Psoas muscle (tissue), 8 donors: Measurements from ENCODE around the gene UQCR10. TPM values are rescaled to one million over a fixed set of nuclear protein-coding genes. Genes with fewer than 3 reads are reported as not detected.
A peak's percentile ranks its signal among the peaks of the same experiment; 100 is the strongest.

Experiments used
- ATAC-seq, 4 donors: fragments of 200-7000 bp; cut with Tn5 transposase; one replicate each; pipeline ENCODE4 v1.9.1; 2020; ENCODE audit warnings: moderate library complexity in 3 of 4, mild to moderate bottlenecking in 2 of 4
- DNase-seq, 2 donors: peaks; one replicate each; pipeline ENCODE4 v3.0.0-alpha.2; 2020
- H3K27ac ChIP-seq: fragments of 200-600 bp; one replicate; pipeline ENCODE4 v1.8.0; 2022
- H3K27me3 ChIP-seq, 3 donors: fragments of 200-600 bp in 1 of 3; one replicate each; pipeline versions ENCODE4 v1.6.1 to v1.8.0; 2013 to 2022; ENCODE audit warnings: low read length in 2 of 3, mild to moderate bottlenecking in 2 of 3, moderate library complexity in 1 of 3; ENCODE audit not compliant: insufficient read depth in 3 of 3
- H3K36me3 ChIP-seq, 2 donors: fragments of 200-600 bp in 1 of 2; one replicate each; pipeline versions ENCODE4 v1.6.1 to v1.8.0; 2013 to 2022; ENCODE audit warnings: low read depth in 1 of 2, mild to moderate bottlenecking in 1 of 2, moderate library complexity in 1 of 2; ENCODE audit not compliant: insufficient read depth in 1 of 2
- H3K4me1 ChIP-seq: fragments of 200-600 bp; one replicate; pipeline ENCODE4 v1.8.0; 2022
- H3K4me3 ChIP-seq: fragments of 200-600 bp; one replicate; pipeline ENCODE4 v1.8.0; 2022; ENCODE audit warnings: mild to moderate bottlenecking
- H3K9me3 ChIP-seq: fragments of 200-600 bp; one replicate; pipeline ENCODE4 v1.8.0; 2022
- CTCF ChIP-seq: fragments of 200-600 bp; IDR thresholded peaks from one replicate; pipeline ENCODE4 v1.8.0; 2022; ENCODE audit warnings: antibody characterized with exemption
- WGBS, 3 donors: extraction: QIAGEN DNeasy Blood & Tissue Kit; methylation state at CpG; one replicate each; pipeline versions ENCODE4 v1.1.6 to v1.1.7; 2013; 5-methylcytosine and 5-hydroxymethylcytosine counted together
- intact Hi-C, 2 donors: fragments of 100-400 bp; cut with DNase I; formaldehyde crosslinking; loops; one replicate each; pipeline versions ENCODE4 v1.11.0 to v1.14.2; 2022
- polyA plus RNA-seq, 3 donors: library from polyadenylated mRNA; stranded (reverse); fragments of 200-250 nt; gene quantifications; one replicate each; pipeline ENCODE4 v1.2.3, GENCODE V29; 2013
- total RNA-seq, 4 donors: library from RNA; stranded (reverse); fragmentation: NEBNext Ultra II Directional in 2 of 4; extraction: Animal tissue kit (Norgen Biotek cat#: 25700) in 2 of 4; gene quantifications; one replicate each; pipeline versions ENCODE4 v1.2.1 to v1.2.4, GENCODE V29; 2021 to 2023
- donor health status: healthy with polysubstance abuse.
- donor health status: DM: no; HTN: no; CAD: no; lungs with moderate emphysema.
- donor health status: Bipolar disorder and iron deficiency.
- donor health status: healthy.
- donor health status: DM: yes; HTN: yes; CAD: no.
- donor health status: DM: no; HTN: no; CAD: no.
- donor health status: DM: no; HTN: no; CAD: no.
- donor health status: DM: yes; HTN: yes; CAD: no.

The UQCR10 gene
- total and polyA plus RNA-seq, 7 donors: 247 to 533 (median 411) TPM

GRCh38 chr22:29757096-29757495 lies 10.1 kb upstream of the UQCR10 start:
- ATAC-seq: no peak
- 79 to 95% (median 81%) methylated on average over 3 of the region's 3 CpGs for WGBS, 3 donors
- no peak for TF ChIP-seq CTCF
- no peak for DNase-seq
- intact Hi-C loops: no loop called here
- no peak overlapping the region for H3K27ac ChIP-seq
- H3K27me3 ChIP-seq: no peaks in the 10 kb centered on the region
- H3K36me3 ChIP-seq: no peaks in the 10 kb centered on the region
- H3K4me3 ChIP-seq: no peak overlapping the region
- peaks cover 50% of the 10 kb centered on the region for H3K4me1 ChIP-seq
- H3K9me3 ChIP-seq: no peaks in the 10 kb centered on the region

GRCh38 chr22:29758068-29758622 lies 9.0 kb upstream of the UQCR10 start:
- H3K9me3 ChIP-seq: no peaks in the 10 kb centered on the region
- H3K27ac ChIP-seq: no peak overlapping the region
- 60 to 80% (median 64%) methylated on average over 7 of the region's 7 CpGs for WGBS, 3 donors
- H3K27me3 ChIP-seq: no peaks in the 10 kb centered on the region
- ATAC-seq: no peak
- TF ChIP-seq CTCF: no peak
- intact Hi-C loops: no loop called here
- peaks cover 50% of the 10 kb centered on the region for H3K4me1 ChIP-seq
- H3K4me3 ChIP-seq: no peak overlapping the region
- no peak for DNase-seq
- no peaks in the 10 kb centered on the region for H3K36me3 ChIP-seq

GRCh38 chr22:29758959-29759358 lies 8.2 kb upstream of the UQCR10 start:
- 16 to 36% (median 19%) methylated on average over 5 of the region's 5 CpGs for WGBS, 3 donors

GRCh38 chr22:29762263-29762662 lies 4.9 kb upstream of the UQCR10 start:
- intact Hi-C loops: no loop called here
- no peak for ATAC-seq
- Histone ChIP-seq H3K27ac (no peak overlapping the region), H3K27me3 (no peaks in the 10 kb centered on the region), H3K36me3 (no peaks in the 10 kb centered on the region), H3K4me1 (peaks cover 31% of the 10 kb centered on the region), H3K9me3 (no peaks in the 10 kb centered on the region), H3K4me3 (no peak overlapping the region)
- TF ChIP-seq CTCF: no peak
- no peak for DNase-seq
- WGBS, 3 donors: 76 to 93% (median 86%) methylated on average over 15 of the region's 15 CpGs

More at GRCh38 chr22:29758959-29759358, 8.2 kb upstream of the UQCR10 start:
- H3K4me3 ChIP-seq: no peak overlapping the region
- peaks cover 42% of the 10 kb centered on the region for H3K4me1 ChIP-seq
- no peaks in the 10 kb centered on the region for H3K36me3 ChIP-seq
- H3K27ac ChIP-seq: peak overlapping the region; percentile 72
- TF ChIP-seq CTCF: no peak
- intact Hi-C loops: no loop called here
- ATAC-seq (peak; percentile 31 to 70 (median 44)), DNase-seq (no peak)
- H3K9me3 ChIP-seq: no peaks in the 10 kb centered on the region
- no peaks in the 10 kb centered on the region for H3K27me3 ChIP-seq
